CD14-positive monocyte (primary cell): ENCODE results near the gene EPG5. TPM values are rescaled to one million over a fixed set of nuclear protein-coding genes. Genes with fewer than 3 reads are reported as not detected.
A peak's percentile ranks its signal among the peaks of the same experiment; 100 is the strongest.
"Not testable (repeated sequence)": the region's sequence is repeated elsewhere in the genome, so short reads cannot be mapped to it uniquely, and the experiment has no call there.

Experiments used
- DNase-seq, 3 donors: peaks; one replicate each; pipeline ENCODE4 v3.0.0-alpha.2; 2011 to 2022
- H2AFZ ChIP-seq: 2 replicates; pipeline ENCODE4 v1.6.0; 2012; ENCODE audit warnings: mild to moderate bottlenecking, low read depth, low read length, inconsistent platforms; ENCODE audit not compliant: insufficient read depth, poor library complexity, severe bottlenecking
- H3K27ac ChIP-seq, 2 donors: 1 replicate in 1 of 2; 2 replicates in 1 of 2; pipeline ENCODE4 v1.5.1; 2012 to 2013; ENCODE audit warnings: low read length in 2 of 2, control low read depth in 1 of 2, inconsistent platforms in 1 of 2, low read depth in 1 of 2, mild to moderate bottlenecking in 1 of 2
- H3K27me3 ChIP-seq, 2 donors: one replicate each; pipeline versions ENCODE4 v1.6.0 to v1.6.1; 2011 to 2013; ENCODE audit warnings: low read length in 2 of 2; ENCODE audit not compliant: control insufficient read depth in 2 of 2, insufficient read depth in 2 of 2
- H3K36me3 ChIP-seq, 2 donors: replicated peaks in 1 of 2; 1 replicate in 1 of 2; 2 replicates in 1 of 2; pipeline versions ENCODE4 v1.5.1 to v1.6.1; 2012 to 2013; ENCODE audit warnings: low read length in 2 of 2, control low read depth in 1 of 2, inconsistent platforms in 1 of 2, mild to moderate bottlenecking in 1 of 2; ENCODE audit not compliant: insufficient read depth in 2 of 2, control insufficient read depth in 1 of 2
- H3K4me1 ChIP-seq, 2 donors: 1 replicate in 1 of 2; 2 replicates in 1 of 2; pipeline versions ENCODE4 v1.5.1 to v1.6.1; 2012 to 2013; ENCODE audit warnings: low read length in 2 of 2, control low read depth in 1 of 2, inconsistent platforms in 1 of 2, mild to moderate bottlenecking in 1 of 2, moderate library complexity in 1 of 2; ENCODE audit not compliant: insufficient read depth in 2 of 2, control insufficient read depth in 1 of 2
- H3K4me2 ChIP-seq: replicated peaks from 2 replicates; pipeline ENCODE3; 2012; ENCODE audit warnings: low read length, moderate library complexity, mild to moderate bottlenecking; ENCODE audit not compliant: poor library complexity, severe bottlenecking; ENCODE audit errors: extremely low read depth
- H3K4me3 ChIP-seq, 3 experiments: fragments of 200-600 bp in 1 of 3; sonication (generic) in 1 of 3; replicated peaks in 1 of 3; 1 replicate in 2 of 3; 2 replicates in 1 of 3; pipeline ENCODE4 v1.5.1; 2011 to 2013; ENCODE audit warnings: low read length in 3 of 3, mild to moderate bottlenecking in 3 of 3, control low read depth in 2 of 3, low read depth in 2 of 3, inconsistent platforms in 1 of 3, moderate library complexity in 1 of 3
- H3K79me2 ChIP-seq: 2 replicates; pipeline ENCODE4 v1.6.0; 2012; ENCODE audit warnings: mild to moderate bottlenecking, control low read depth, inconsistent platforms, low read length, moderate library complexity; ENCODE audit not compliant: insufficient read depth
- H3K9ac ChIP-seq: 2 replicates; pipeline ENCODE4 v1.6.0; 2017; ENCODE audit warnings: low read length, mild to moderate bottlenecking; ENCODE audit not compliant: insufficient read depth, poor library complexity, severe bottlenecking
- H3K9me3 ChIP-seq, 2 donors: replicated peaks in 1 of 2; 1 replicate in 1 of 2; 2 replicates in 1 of 2; pipeline versions ENCODE4 v1.5.1 to v1.6.1; 2012 to 2013; ENCODE audit warnings: low read length in 2 of 2, control low read depth in 1 of 2; ENCODE audit not compliant: control insufficient read depth in 1 of 2, insufficient read depth in 1 of 2
- H4K20me1 ChIP-seq: 2 replicates; pipeline ENCODE4 v1.6.0; 2012; ENCODE audit warnings: mild to moderate bottlenecking, low read length, control low read depth, moderate library complexity; ENCODE audit not compliant: insufficient read depth
- H3K27ac Mint-ChIP-seq, 7 donors: one replicate each; pipeline ENCODE4 v1.8.0; 2020; ENCODE audit warnings: mild to moderate bottlenecking in 7 of 7, mixed read lengths in 7 of 7, moderate library complexity in 6 of 7, inconsistent platforms in 2 of 7
- H3K27me3 Mint-ChIP-seq, 3 donors: one replicate each; pipeline ENCODE4 v1.8.0; 2021 to 2022; ENCODE audit warnings: low read depth in 3 of 3, mild to moderate bottlenecking in 3 of 3, mixed read lengths in 3 of 3, moderate library complexity in 3 of 3, inconsistent platforms in 1 of 3
- H3K36me3 Mint-ChIP-seq, 2 donors: one replicate each; pipeline ENCODE4 v1.8.0; 2020; ENCODE audit warnings: mixed read lengths in 2 of 2, inconsistent platforms in 1 of 2, mild to moderate bottlenecking in 1 of 2
- H3K4me1 Mint-ChIP-seq: one replicate; pipeline ENCODE4 v1.8.0; 2020; ENCODE audit warnings: mild to moderate bottlenecking, mixed read lengths
- H3K4me3 Mint-ChIP-seq, 2 donors: one replicate each; pipeline ENCODE4 v1.8.0; 2020; ENCODE audit warnings: mild to moderate bottlenecking in 2 of 2, mixed read lengths in 2 of 2, moderate library complexity in 1 of 2
- H3K9me3 Mint-ChIP-seq, 7 donors: one replicate each; pipeline ENCODE4 v1.8.0; 2020 to 2022; ENCODE audit warnings: mixed read lengths in 7 of 7, mild to moderate bottlenecking in 6 of 7, moderate library complexity in 6 of 7, inconsistent platforms in 2 of 7
- WGBS: methylation state at CpG from one replicate; pipeline ENCODE4 v1.1.5; 2013; ENCODE audit warnings: missing lambda C conversion rate; ENCODE audit not compliant: insufficient coverage; 5-methylcytosine and 5-hydroxymethylcytosine counted together
- intact Hi-C, 2 donors: fragments of 100-400 bp; cut with micrococcal nuclease; formaldehyde crosslinking; loops; one replicate each; pipeline versions ENCODE4 v1.15.0 to v1.15.1; 2023
- polyA plus RNA-seq, 3 donors: library from polyadenylated mRNA; depleted of rRNA in 1 of 3; unstranded in 2 of 3; stranded (reverse) in 1 of 3; fragments of 300-500 nt in 2 of 3; fragments of >200 nt in 1 of 3; fragmentation: Illumina TruSeq in 2 of 3; gene quantifications; 1 replicate in 2 of 3; 2 replicates in 1 of 3; pipeline ENCODE4 v1.2.3, GENCODE V29; 2012 to 2021
- TF ChIP-seq, protein P1 (sequence below): fragments of 200-600 bp; IDR thresholded peaks from one replicate; pipeline ENCODE4 v1.8.0; 2022; ENCODE audit warnings: antibody characterized with exemption, mild to moderate bottlenecking

Gene EPG5
- polyA plus RNA-seq, 3 donors = 1.3 to 15.9 (median 1.4) TPM

DNA sequence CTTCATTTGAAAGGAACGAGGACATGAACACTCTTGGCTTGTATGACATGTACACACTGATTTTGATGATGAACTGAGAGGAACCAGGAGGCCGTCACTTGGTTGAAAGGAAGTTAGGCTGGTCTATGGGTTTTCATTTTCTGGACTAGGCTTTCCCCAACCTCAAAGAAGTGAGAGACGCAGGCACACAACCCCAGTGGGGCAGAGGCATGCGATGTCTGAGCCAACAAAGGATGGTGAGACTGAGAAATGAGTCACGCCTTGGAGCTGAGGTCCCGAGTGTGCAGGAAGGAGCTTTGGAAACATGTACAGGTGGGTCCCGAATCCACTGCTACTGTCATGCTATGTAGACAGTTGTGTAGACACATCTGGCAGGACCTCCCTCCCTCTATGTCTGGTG lies 117.6 kb downstream of the EPG5 start:
- peaks cover 57 to 60% of the 10 kb centered on the region in 2 donors for H3K36me3 Mint-ChIP-seq
- Histone ChIP-seq H3K4me3 (no peak overlapping the region), H2AFZ (no peak overlapping the region), H3K36me3 (peaks cover 42 to 60% of the 10 kb centered on the region in 2 donors), H4K20me1 (no peaks in the 10 kb centered on the region), H3K27ac (no peak overlapping the region), H3K9me3 (no peaks in the 10 kb centered on the region), H3K4me2 (no peak overlapping the region), H3K79me2 (no peaks in the 10 kb centered on the region), H3K9ac (no peak overlapping the region), H3K27me3 (no peaks in the 10 kb centered on the region), H3K4me1 (no peaks in the 10 kb centered on the region)
- WGBS = 90% methylated on average over 6 of the region's 7 CpGs
- H3K9me3 Mint-ChIP-seq = no peaks in the 10 kb centered on the region
- DNase-seq = no peak
- TF ChIP-seq, protein P1, sequence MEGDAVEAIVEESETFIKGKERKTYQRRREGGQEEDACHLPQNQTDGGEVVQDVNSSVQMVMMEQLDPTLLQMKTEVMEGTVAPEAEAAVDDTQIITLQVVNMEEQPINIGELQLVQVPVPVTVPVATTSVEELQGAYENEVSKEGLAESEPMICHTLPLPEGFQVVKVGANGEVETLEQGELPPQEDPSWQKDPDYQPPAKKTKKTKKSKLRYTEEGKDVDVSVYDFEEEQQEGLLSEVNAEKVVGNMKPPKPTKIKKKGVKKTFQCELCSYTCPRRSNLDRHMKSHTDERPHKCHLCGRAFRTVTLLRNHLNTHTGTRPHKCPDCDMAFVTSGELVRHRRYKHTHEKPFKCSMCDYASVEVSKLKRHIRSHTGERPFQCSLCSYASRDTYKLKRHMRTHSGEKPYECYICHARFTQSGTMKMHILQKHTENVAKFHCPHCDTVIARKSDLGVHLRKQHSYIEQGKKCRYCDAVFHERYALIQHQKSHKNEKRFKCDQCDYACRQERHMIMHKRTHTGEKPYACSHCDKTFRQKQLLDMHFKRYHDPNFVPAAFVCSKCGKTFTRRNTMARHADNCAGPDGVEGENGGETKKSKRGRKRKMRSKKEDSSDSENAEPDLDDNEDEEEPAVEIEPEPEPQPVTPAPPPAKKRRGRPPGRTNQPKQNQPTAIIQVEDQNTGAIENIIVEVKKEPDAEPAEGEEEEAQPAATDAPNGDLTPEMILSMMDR = no peak
- H3K27ac Mint-ChIP-seq = peak overlapping the region in 3 of 7 donors; percentile 60 to 73 (median 71)
- intact Hi-C loops = no loop called here
- H3K27me3 Mint-ChIP-seq = peaks cover 0 to 2% (median 2%) of the 10 kb centered on the region in 3 donors
- H3K4me1 Mint-ChIP-seq = no peaks in the 10 kb centered on the region
- no peak overlapping the region for H3K4me3 Mint-ChIP-seq

DNA sequence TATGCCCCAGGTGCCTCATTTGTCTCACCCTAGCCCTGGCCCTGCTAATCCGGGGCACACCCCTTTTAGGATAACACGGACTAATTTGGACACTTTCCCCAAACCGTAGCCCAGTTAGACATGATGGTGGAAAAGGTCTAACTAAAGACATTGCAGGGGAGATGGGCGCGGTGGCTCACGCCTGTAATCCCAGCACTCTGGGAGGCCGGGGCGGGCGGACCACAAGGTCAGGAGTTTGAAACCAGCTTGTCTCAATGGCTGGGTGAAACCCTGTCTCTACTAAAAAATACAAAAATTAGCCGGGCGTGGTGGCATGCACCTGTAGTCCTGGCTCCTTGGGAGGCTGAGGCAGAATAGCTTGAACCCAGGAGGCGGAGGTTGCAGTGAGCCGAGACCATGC lies 118.5 kb downstream of the EPG5 start:
- H3K9ac ChIP-seq, DNase-seq, H3K4me1 ChIP-seq, H3K27me3 Mint-ChIP-seq, H4K20me1 ChIP-seq, H2AFZ ChIP-seq, H3K27ac ChIP-seq, H3K4me3 Mint-ChIP-seq, H3K9me3 Mint-ChIP-seq, H3K4me1 Mint-ChIP-seq, H3K4me2 ChIP-seq, intact Hi-C loops, H3K79me2 ChIP-seq, H3K27ac Mint-ChIP-seq, H3K9me3 ChIP-seq, H3K4me3 ChIP-seq, H3K27me3 ChIP-seq: not testable (repeated sequence)
- peaks cover 49 to 51% of the 10 kb centered on the region in 2 donors for H3K36me3 Mint-ChIP-seq
- peaks cover 34 to 51% of the 10 kb centered on the region in 2 donors for H3K36me3 ChIP-seq
- 97% methylated on average over 11 of the region's 13 CpGs for WGBS
